K562 (cell line): Measurements from ENCODE around the gene IL20. TPM values are rescaled to one million over a fixed set of nuclear protein-coding genes. Genes with fewer than 3 reads are reported as not detected.

ENCODE experiments used
- ATF2 ChIP-seq: sonication (generic); formaldehyde crosslinking; IDR thresholded peaks from 2 replicates; pipeline ENCODE4 v1.8.1; 2022; ENCODE audit warnings: missing genetic modification reagents
- CBFB ChIP-seq: sonication (generic); formaldehyde crosslinking; IDR thresholded peaks from 2 replicates; pipeline ENCODE4 v1.4.0; 2020; ENCODE audit warnings: mild to moderate bottlenecking, missing genetic modification reagents
- CHCHD3 ChIP-seq: fragments of 250-450 bp; sonication (Bioruptor Pico); IDR thresholded peaks from 2 replicates; pipeline ENCODE4 v2.1.2; 2022; ENCODE audit warnings: mild to moderate bottlenecking
- ETV5 ChIP-seq: sonication (generic); formaldehyde crosslinking; IDR thresholded peaks from 2 replicates; pipeline ENCODE4 v1.4.0; 2020; ENCODE audit warnings: low read depth, mild to moderate bottlenecking, missing genetic modification reagents
- HDAC1 ChIP-seq, 2 experiments: fragments of 450-650 bp; IDR thresholded peaks; 2 replicates each; pipeline ENCODE4 v1.6.1; 2016 to 2017; ENCODE audit warnings: inconsistent platforms in 1 of 2, mild to moderate bottlenecking in 1 of 2, moderate library complexity in 1 of 2
- L3MBTL2 ChIP-seq: fragments of 450-650 bp; IDR thresholded peaks from 2 replicates; pipeline ENCODE4 v1.6.1; 2016; ENCODE audit warnings: mild to moderate bottlenecking, moderate library complexity
- NFE2L1 ChIP-seq: fragments of 450-650 bp; IDR thresholded peaks from 2 replicates; pipeline ENCODE4 v1.6.1; 2016; ENCODE audit warnings: missing genetic modification characterization, low read depth, mild to moderate bottlenecking, missing compliant biosample characterization, moderate library complexity, borderline replicate concordance
- NONO ChIP-seq, 2 experiments: fragments of 200-400 bp in 1 of 2; fragments of 450-650 bp in 1 of 2; formaldehyde crosslinking in 1 of 2; IDR thresholded peaks; 2 replicates each; pipeline ENCODE4 v1.6.1; 2017; ENCODE audit warnings: low read depth in 2 of 2, mild to moderate bottlenecking in 2 of 2, moderate library complexity in 2 of 2, low read length in 1 of 2
- PBX2 ChIP-seq, 2 experiments: IDR thresholded peaks in 1 of 2; conservative IDR thresholded peaks in 1 of 2; 2 replicates each; pipeline ENCODE4 v1.6.1; 2016; ENCODE audit warnings: low read depth in 2 of 2, mild to moderate bottlenecking in 1 of 2, missing compliant biosample characterization in 1 of 2, missing genetic modification characterization in 1 of 2, moderate library complexity in 1 of 2
- SRSF7 ChIP-seq: fragments of 200-400 bp; formaldehyde crosslinking; optimal IDR thresholded peaks from 2 replicates; pipeline ENCODE3; 2017; ENCODE audit warnings: mild to moderate bottlenecking, low read depth, low read length
- TAF9B ChIP-seq: fragments of 450-650 bp; IDR thresholded peaks from 2 replicates; pipeline ENCODE4 v1.6.1; 2018; ENCODE audit warnings: mild to moderate bottlenecking; ENCODE audit not compliant: partially characterized antibody
- TCF15 ChIP-seq: fragments of 250-450 bp; sonication (Bioruptor Pico); IDR thresholded peaks from 2 replicates; pipeline ENCODE4 v1.8.0; 2022; ENCODE audit warnings: moderate library complexity, mild to moderate bottlenecking, inconsistent platforms
- ZC3H11A ChIP-seq: IDR thresholded peaks from 2 replicates; pipeline ENCODE4 v1.6.1; 2012; ENCODE audit warnings: low read depth, low read length, improper control_type of control experiment
- ZKSCAN1 ChIP-seq: fragments of 150-350 bp; IDR thresholded peaks from 2 replicates; pipeline ENCODE4 v1.6.1; 2016; ENCODE audit warnings: low read depth, low read length
- ZNF785 ChIP-seq: fragments of 250-450 bp; sonication (Bioruptor Pico); IDR thresholded peaks from 2 replicates; pipeline ENCODE4 v1.4.0; 2020; ENCODE audit warnings: mild to moderate bottlenecking
- polyA plus RNA-seq, 8 experiments: library from polyadenylated mRNA; depleted of rRNA in 4 of 8; stranded (reverse) in 5 of 8; unstranded in 3 of 8; fragments of >200 nt; fragmentation: Nextera tagmentation in 2 of 8; fragmentation: Illumina TruSeq in 1 of 8; extraction: Ambion mirVana in 2 of 8; extraction: Trizol in 1 of 8; gene quantifications; 2 replicates each; pipeline versions ENCODE4 v1.2.1 to v1.2.3, GENCODE V29; 2011 to 2014; ENCODE audit warnings: inconsistent platforms in 1 of 8, missing spikeins in 1 of 8
- total RNA-seq, 7 experiments: library from RNA; depleted of rRNA in 6 of 7; stranded (reverse); fragments of >200 nt in 6 of 7; fragmentation: Illumina TruSeq in 2 of 7; extraction: Trizol in 2 of 7; gene quantifications; 2 replicates each; pipeline versions ENCODE4 v1.2.1 to v1.2.3, GENCODE V29; 2011 to 2021; ENCODE audit warnings: low replicate concordance in 1 of 7
- TF ChIP-seq, protein P1 (sequence below): IDR thresholded peaks from 3 replicates; pipeline ENCODE4 v1.6.1; 2011; ENCODE audit warnings: borderline replicate concordance, mild to moderate bottlenecking, moderate library complexity; ENCODE audit not compliant: insufficient read length; ENCODE audit errors: extremely low read depth
- TF ChIP-seq, protein P2 (sequence below): fragments of 250-450 bp; sonication (Bioruptor Pico); IDR thresholded peaks from 2 replicates; pipeline ENCODE4 v1.5.1; 2021; ENCODE audit warnings: mild to moderate bottlenecking

Gene IL20
- total and polyA plus RNA-seq, 9 of the 15 experiments (the other 6 are each of a cell fraction or from before 2014, with no cell fraction given), result not detected

GRCh38 chr1:206816390-206817287, 48.8 kb upstream of the IL20 start (continued):
- TF ChIP-seq, protein P1, sequence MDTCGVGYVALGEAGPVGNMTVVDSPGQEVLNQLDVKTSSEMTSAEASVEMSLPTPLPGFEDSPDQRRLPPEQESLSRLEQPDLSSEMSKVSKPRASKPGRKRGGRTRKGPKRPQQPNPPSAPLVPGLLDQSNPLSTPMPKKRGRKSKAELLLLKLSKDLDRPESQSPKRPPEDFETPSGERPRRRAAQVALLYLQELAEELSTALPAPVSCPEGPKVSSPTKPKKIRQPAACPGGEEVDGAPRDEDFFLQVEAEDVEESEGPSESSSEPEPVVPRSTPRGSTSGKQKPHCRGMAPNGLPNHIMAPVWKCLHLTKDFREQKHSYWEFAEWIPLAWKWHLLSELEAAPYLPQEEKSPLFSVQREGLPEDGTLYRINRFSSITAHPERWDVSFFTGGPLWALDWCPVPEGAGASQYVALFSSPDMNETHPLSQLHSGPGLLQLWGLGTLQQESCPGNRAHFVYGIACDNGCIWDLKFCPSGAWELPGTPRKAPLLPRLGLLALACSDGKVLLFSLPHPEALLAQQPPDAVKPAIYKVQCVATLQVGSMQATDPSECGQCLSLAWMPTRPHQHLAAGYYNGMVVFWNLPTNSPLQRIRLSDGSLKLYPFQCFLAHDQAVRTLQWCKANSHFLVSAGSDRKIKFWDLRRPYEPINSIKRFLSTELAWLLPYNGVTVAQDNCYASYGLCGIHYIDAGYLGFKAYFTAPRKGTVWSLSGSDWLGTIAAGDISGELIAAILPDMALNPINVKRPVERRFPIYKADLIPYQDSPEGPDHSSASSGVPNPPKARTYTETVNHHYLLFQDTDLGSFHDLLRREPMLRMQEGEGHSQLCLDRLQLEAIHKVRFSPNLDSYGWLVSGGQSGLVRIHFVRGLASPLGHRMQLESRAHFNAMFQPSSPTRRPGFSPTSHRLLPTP, result no peak
- TF ChIP-seq ETV5 (CRISPR knock-in tag) (no peak), TAF9B (peak; percentile 42), NONO (IDR thresholded peaks at IDR 0.05; ENCODE audit: low read depth in 2 of 2, low read length in 1 of 2) (no peak), CBFB (CRISPR knock-in tag) (no peak), NFE2L1 (tag) (no peak), ZNF785 (no peak), L3MBTL2 (peak; percentile 60; the same call in 1 of the 2 replicates), PBX2 (CRISPR knock-in tag; IDR thresholded peaks at IDR 0.05; ENCODE audit: low read depth) (no peak), PBX2 (tag; conservative IDR thresholded peaks at IDR 0.05; ENCODE audit: low read depth) (peak; percentile 51; the same call in 1 of the 2 replicates), CHCHD3 (no peak), TCF15 (no peak), ZC3H11A (no peak), HDAC1 (IDR thresholded peaks at IDR 0.05) (no peak; a peak in 1 of 4 replicates), ATF2 (CRISPR knock-in tag) (no peak), ZKSCAN1 (no peak), SRSF7 (no peak)
- TF ChIP-seq, protein P2, sequence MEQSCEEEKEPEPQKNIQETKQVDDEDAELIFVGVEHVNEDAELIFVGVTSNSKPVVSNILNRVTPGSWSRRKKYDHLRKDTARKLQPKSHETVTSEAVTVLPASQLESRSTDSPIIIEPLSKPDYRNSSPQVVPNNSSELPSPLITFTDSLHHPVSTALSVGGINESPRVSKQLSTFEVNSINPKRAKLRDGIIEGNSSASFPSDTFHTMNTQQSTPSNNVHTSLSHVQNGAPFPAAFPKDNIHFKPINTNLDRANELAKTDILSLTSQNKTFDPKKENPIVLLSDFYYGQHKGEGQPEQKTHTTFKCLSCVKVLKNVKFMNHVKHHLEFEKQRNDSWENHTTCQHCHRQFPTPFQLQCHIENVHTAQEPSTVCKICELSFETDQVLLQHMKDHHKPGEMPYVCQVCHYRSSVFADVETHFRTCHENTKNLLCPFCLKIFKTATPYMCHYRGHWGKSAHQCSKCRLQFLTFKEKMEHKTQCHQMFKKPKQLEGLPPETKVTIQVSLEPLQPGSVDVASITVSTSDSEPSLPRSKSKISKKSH (CRISPR knock-in tag), result no peak
